DOHH2 (cell line): ENCODE measurements around the gene PREX1.

ENCODE experiments used
- H3F3A ChIP-seq: fragments of 200-600 bp; sonication (generic), shearing (Covaris generic); 2 replicates; pipeline ENCODE4 v1.6.0; 2016; ENCODE audit warnings: antibody characterized with exemption, mild to moderate bottlenecking; ENCODE audit not compliant: control insufficient read depth, insufficient read depth
- H3K27ac ChIP-seq: fragments of 200-600 bp; sonication (generic); 2 replicates; pipeline ENCODE4 v1.5.1; 2014; ENCODE audit warnings: low read depth, mild to moderate bottlenecking, low read length, moderate library complexity
- H3K27me3 ChIP-seq: fragments of 200-600 bp; sonication (generic); 2 replicates; pipeline ENCODE4 v1.6.1; 2014; ENCODE audit warnings: mild to moderate bottlenecking, low read length, mixed read lengths; ENCODE audit not compliant: control insufficient read depth
- H3K36me3 ChIP-seq: fragments of 200-600 bp; sonication (generic); 2 replicates; pipeline ENCODE4 v1.6.1; 2014; ENCODE audit warnings: mild to moderate bottlenecking, low read length, moderate library complexity, mixed read lengths; ENCODE audit not compliant: control insufficient read depth
- H3K4me1 ChIP-seq: fragments of 200-600 bp; sonication (generic); 2 replicates; pipeline ENCODE4 v1.6.1; 2014; ENCODE audit warnings: mild to moderate bottlenecking, low read length, mixed read lengths; ENCODE audit not compliant: control insufficient read depth
- H3K4me2 ChIP-seq: fragments of 200-600 bp; sonication (generic); 2 replicates; pipeline ENCODE4 v1.6.0; 2014; ENCODE audit warnings: mild to moderate bottlenecking, low read length, moderate library complexity
- H3K4me3 ChIP-seq: fragments of 200-600 bp; sonication (generic); 2 replicates; pipeline ENCODE4 v1.5.1; 2014; ENCODE audit warnings: mild to moderate bottlenecking, low read length, mixed read lengths
- H3K79me2 ChIP-seq: fragments of 200-600 bp; sonication (generic); 2 replicates; pipeline ENCODE4 v1.6.1; 2014; ENCODE audit warnings: mild to moderate bottlenecking, low read length, mixed read lengths; ENCODE audit not compliant: control insufficient read depth
- H3K9me2 ChIP-seq: fragments of 200-600 bp; sonication (generic); replicated peaks from 2 replicates; pipeline ENCODE4 v1.6.1; 2014; ENCODE audit warnings: mild to moderate bottlenecking, low read length, mixed read lengths; ENCODE audit not compliant: control insufficient read depth
- H3K9me3 ChIP-seq: fragments of 200-600 bp; sonication (generic); 2 replicates; pipeline ENCODE4 v1.6.1; 2014; ENCODE audit warnings: antibody characterized with exemption, low read length, mixed read lengths; ENCODE audit not compliant: control insufficient read depth, insufficient read depth
- H4K20me1 ChIP-seq: fragments of 200-600 bp; sonication (generic); 2 replicates; pipeline ENCODE4 v1.6.0; 2014; ENCODE audit warnings: low read depth, mild to moderate bottlenecking, antibody characterized with exemption, low read length, moderate library complexity; ENCODE audit not compliant: control insufficient read depth, insufficient read depth
- CTCF ChIP-seq: fragments of 200-600 bp; sonication (generic); IDR thresholded peaks from one replicate; pipeline ENCODE4 v1.5.1; 2014; ENCODE audit warnings: antibody characterized with exemption, mild to moderate bottlenecking, low read depth, low read length; ENCODE audit not compliant: poor library complexity, severe bottlenecking
- EZH2phosphoT487 ChIP-seq: fragments of 200-600 bp; sonication (generic); IDR thresholded peaks from 2 replicates; pipeline ENCODE4 v1.6.1; 2017; ENCODE audit warnings: borderline replicate concordance, mild to moderate bottlenecking, antibody characterized with exemption, low read length, moderate library complexity, mixed read lengths

Gene PREX1

GRCh38 chr20:48632825-48633619 is 194.8 kb downstream of the PREX1 start:
- Histone ChIP-seq H3K4me1 (no peaks in the 10 kb centered on the region), H3K9me2 (no peaks in the 10 kb centered on the region), H3K9me3 (no peaks in the 10 kb centered on the region), H3K79me2 (no peaks in the 10 kb centered on the region), H3K4me3 (no peak overlapping the region), H3K27me3 (no peaks in the 10 kb centered on the region), H3F3A (no peaks in the 10 kb centered on the region), H4K20me1 (no peaks in the 10 kb centered on the region), H3K4me2 (no peak overlapping the region), H3K27ac (no peak overlapping the region), H3K36me3 (no peaks in the 10 kb centered on the region)
- TF ChIP-seq CTCF (no peak), EZH2phosphoT487 (no peak)

GRCh38 chr20:48632017-48632824 is 195.6 kb downstream of the PREX1 start:
- Histone ChIP-seq H3K27me3 (no peaks in the 10 kb centered on the region), H3K9me2 (no peaks in the 10 kb centered on the region), H3K4me1 (no peaks in the 10 kb centered on the region), H3K79me2 (no peaks in the 10 kb centered on the region), H3K9me3 (no peaks in the 10 kb centered on the region), H3K27ac (no peak overlapping the region), H3K4me3 (no peak overlapping the region), H4K20me1 (no peaks in the 10 kb centered on the region), H3K36me3 (no peaks in the 10 kb centered on the region), H3K4me2 (no peak overlapping the region), H3F3A (no peaks in the 10 kb centered on the region)
- TF ChIP-seq CTCF (no peak), EZH2phosphoT487 (no peak)

GRCh38 chr20:48631114-48632016 is 196.4 kb downstream of the PREX1 start:
- Histone ChIP-seq H3K4me2 (no peak overlapping the region), H3K27ac (no peak overlapping the region), H3K9me3 (no peaks in the 10 kb centered on the region), H3F3A (no peaks in the 10 kb centered on the region), H3K9me2 (no peaks in the 10 kb centered on the region), H3K27me3 (no peaks in the 10 kb centered on the region), H3K4me3 (no peak overlapping the region), H3K4me1 (no peaks in the 10 kb centered on the region), H3K79me2 (no peaks in the 10 kb centered on the region), H3K36me3 (no peaks in the 10 kb centered on the region), H4K20me1 (no peaks in the 10 kb centered on the region)
- TF ChIP-seq CTCF: no peak
- no peak for TF ChIP-seq EZH2phosphoT487
